Measurements from ENCODE around the gene PGRMC2. TPM values are rescaled to one million over a fixed set of nuclear protein-coding genes. Genes with fewer than 3 reads are reported as not detected.
"Not testable (repeated sequence)": the region's sequence is repeated elsewhere in the genome, so short reads cannot be mapped to it uniquely, and the experiment has no call there.

The PGRMC2 gene
- total RNA-seq, 2 donors from 2014 or later: 21.2 to 36.3 TPM

- not testable (repeated sequence) for DNase-seq (ENCODE audit: low spot score); H3K27ac ChIP-seq; H3K9me3 ChIP-seq; H3K4me3 ChIP-seq; H3K4me1 ChIP-seq; H3K36me3 ChIP-seq; H3K27me3 ChIP-seq
Observed at GRCh38 chr4:128258166-128258565, 29.4 kb downstream of the PGRMC2 start.

GRCh38 chr4:128256539-128256938 is 31.1 kb downstream of the PGRMC2 start:
- Histone ChIP-seq H3K4me3 (no peak overlapping the region), H3K4me1 (no peaks in the 10 kb centered on the region), H3K36me3 (no peaks in the 10 kb centered on the region), H3K27ac (no peak overlapping the region), H3K27me3 (no peaks in the 10 kb centered on the region), H3K9me3 (no peaks in the 10 kb centered on the region)
- DNase-seq (ENCODE audit: low spot score): no peak
- TF ChIP-seq CTCF (IDR thresholded peaks at IDR 0.05): no peak

DNA sequence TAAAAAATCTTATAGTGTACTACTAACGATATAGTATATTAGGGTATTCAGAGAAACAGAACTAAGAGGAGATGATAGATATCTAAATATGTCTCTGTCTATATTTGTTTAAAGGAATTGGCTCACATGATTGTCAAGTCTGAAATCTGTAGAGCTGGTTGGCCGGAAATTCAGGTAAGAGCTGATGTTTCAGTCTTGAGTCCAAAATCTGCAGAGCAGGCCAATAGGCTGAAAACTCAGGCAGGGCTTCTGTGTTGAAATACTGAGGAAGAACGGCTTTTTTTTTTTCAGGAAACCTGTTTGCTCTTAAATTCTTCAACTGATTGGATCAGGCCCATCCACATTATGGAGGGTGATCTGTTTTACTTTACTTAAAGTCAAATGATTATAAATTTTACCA is 31.7 kb downstream of the PGRMC2 start:
- TF ChIP-seq CTCF (IDR thresholded peaks at IDR 0.05): no peak
- no peak overlapping the region for H3K27ac ChIP-seq
- H3K36me3 ChIP-seq: no peaks in the 10 kb centered on the region
- H3K4me1 ChIP-seq: no peaks in the 10 kb centered on the region
- H3K9me3 ChIP-seq: no peaks in the 10 kb centered on the region
- no peak for DNase-seq (ENCODE audit: low spot score)
- no peak overlapping the region for H3K4me3 ChIP-seq
- no peaks in the 10 kb centered on the region for H3K27me3 ChIP-seq

DNA sequence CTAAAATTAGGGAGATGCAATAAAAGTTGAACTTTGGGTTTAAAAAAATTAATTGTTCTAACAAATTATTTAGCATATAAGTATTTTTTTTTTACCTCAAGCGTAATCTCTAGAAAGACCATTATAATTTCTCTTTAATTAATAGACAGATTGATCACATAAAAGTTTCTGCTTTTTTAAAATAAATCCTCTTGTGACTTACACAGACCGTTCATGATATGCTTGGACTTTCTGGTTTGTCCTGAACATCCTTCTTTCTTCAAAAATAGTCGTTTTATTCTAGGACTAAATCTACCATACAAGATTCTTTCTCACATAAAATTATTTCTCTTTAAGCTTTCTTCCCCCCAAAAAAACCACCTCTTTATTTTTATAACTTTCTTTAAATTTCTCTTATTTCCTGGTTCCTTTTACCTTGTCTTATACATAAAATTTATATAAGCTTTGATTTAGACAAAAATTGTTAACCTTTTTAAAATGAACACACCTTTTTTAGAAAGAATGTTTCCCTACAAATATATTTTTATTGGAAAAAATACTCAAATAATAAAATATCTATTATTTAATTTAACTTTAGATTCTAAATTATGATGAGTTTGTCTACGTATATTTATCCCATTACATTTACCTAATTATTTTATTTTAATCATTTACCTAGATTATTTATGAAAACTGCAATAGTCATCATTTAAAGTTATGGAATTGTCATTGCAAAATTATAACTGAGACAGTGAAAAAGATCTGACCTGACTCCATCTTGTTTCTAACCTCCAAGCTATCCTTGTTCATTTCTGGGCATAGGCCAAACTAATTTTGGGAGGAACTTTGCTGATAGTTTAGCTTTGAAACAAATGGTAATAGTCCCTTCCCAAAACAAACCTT is 37.6 kb downstream of the PGRMC2 start:
- no peaks in the 10 kb centered on the region for H3K4me1 ChIP-seq
- H3K27me3 ChIP-seq: no peaks in the 10 kb centered on the region
- H3K27ac ChIP-seq: no peak overlapping the region
- peaks cover 0 to 12% of the 10 kb centered on the region in 2 donors for H3K9me3 ChIP-seq
- no peak overlapping the region for H3K4me3 ChIP-seq
- no peak for DNase-seq (ENCODE audit: low spot score)
- no peaks in the 10 kb centered on the region for H3K36me3 ChIP-seq
- TF ChIP-seq CTCF (IDR thresholded peaks at IDR 0.05): no peak

DNA sequence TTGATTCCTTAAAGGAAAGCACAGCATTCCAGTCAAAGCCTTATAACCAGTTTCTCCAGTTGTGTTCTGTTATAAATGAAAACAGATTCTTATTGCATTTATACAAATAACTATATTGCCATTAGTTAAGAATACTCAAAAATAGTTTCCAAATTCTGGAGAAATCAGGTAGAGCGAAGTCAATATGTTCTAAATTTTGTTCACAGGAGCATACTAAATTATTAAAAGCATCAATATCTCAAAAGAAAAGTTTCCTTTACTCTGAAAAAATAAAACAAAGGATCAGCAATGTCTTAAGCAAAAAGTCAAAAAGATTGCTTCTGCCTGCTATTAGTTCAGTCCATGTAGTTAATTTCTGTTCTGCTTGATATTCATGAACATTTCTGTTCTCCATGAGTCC is 39.7 kb downstream of the PGRMC2 start:
- DNase-seq (ENCODE audit: low spot score): no peak
- no peaks in the 10 kb centered on the region for H3K4me1 ChIP-seq
- no peak overlapping the region for H3K27ac ChIP-seq
- no peak overlapping the region for H3K4me3 ChIP-seq
- H3K27me3 ChIP-seq: no peaks in the 10 kb centered on the region
- no peaks in the 10 kb centered on the region for H3K36me3 ChIP-seq
- peaks cover 0 to 12% of the 10 kb centered on the region in 2 donors for H3K9me3 ChIP-seq
- TF ChIP-seq CTCF (IDR thresholded peaks at IDR 0.05): no peak

DNA sequence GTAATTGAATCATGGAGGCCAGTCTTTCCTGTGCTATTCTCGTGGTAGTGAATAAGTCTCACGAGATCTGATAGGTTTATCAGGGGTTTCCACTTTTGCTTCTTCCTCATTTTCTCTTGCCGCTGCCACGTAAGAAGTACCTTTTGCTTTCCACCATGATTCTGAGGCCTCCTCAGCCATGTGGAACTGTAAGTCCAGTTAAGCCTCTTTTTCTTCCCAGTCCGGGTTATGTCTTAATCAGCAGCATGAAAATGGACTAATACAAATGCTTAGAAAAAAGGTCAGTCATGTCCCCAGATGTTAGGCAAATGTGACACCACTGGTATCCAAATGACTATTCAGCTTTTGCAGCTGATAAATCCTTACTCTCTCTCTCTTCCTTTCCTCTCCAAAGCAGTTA is 42.2 kb downstream of the PGRMC2 start:
- not testable (repeated sequence) for H3K27ac ChIP-seq; H3K36me3 ChIP-seq; H3K27me3 ChIP-seq; DNase-seq (ENCODE audit: low spot score); H3K4me1 ChIP-seq; H3K4me3 ChIP-seq
- peaks cover 0 to 12% of the 10 kb centered on the region in 2 donors for H3K9me3 ChIP-seq

GRCh38 chr4:128244379-128244778 is 43.2 kb downstream of the PGRMC2 start:
- H3K9me3 ChIP-seq: peaks cover 0 to 4% of the 10 kb centered on the region in 2 donors
- no peak for DNase-seq (ENCODE audit: low spot score)
- no peaks in the 10 kb centered on the region for H3K36me3 ChIP-seq
- no peaks in the 10 kb centered on the region for H3K4me1 ChIP-seq
- H3K27ac ChIP-seq: no peak overlapping the region
- no peaks in the 10 kb centered on the region for H3K27me3 ChIP-seq
- no peak overlapping the region for H3K4me3 ChIP-seq
- TF ChIP-seq CTCF (IDR thresholded peaks at IDR 0.05): no peak
